ENCODE data around the gene CRLF1. TPM values are rescaled to one million over a fixed set of nuclear protein-coding genes. Genes with fewer than 3 reads are reported as not detected.

CRLF1 gene
- total and polyA plus RNA-seq, 2 of the 8 experiments (the other 6 are each of a cell fraction or from before 2014, with no cell fraction given): 7.2 to 10.3 TPM

DNA sequence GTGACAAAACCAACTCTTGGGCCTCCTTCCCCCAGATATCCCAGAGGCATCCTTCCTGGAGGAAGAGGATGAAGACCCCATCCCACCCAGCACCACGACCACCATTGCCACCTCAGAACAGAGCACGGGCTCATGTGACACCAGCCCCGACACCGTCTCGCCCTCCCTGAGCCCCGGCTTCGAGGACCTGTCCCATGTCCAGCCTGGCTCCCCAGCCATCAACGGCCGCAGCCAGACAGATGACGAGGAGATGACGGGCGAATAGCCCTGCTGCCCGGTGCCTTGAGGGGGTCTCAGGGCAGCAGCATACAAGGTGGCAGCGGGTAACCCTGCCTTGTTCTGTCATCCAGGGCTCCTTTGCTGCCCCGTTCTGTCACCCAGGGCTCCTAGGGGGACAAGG is 38.2 kb downstream of the CRLF1 start:
- no peak for DNase-seq (ENCODE audit: low read depth in 1 of 2, low spot score in 2 of 2)
- no peak overlapping the region for H3K14ac ChIP-seq (ENCODE audit: insufficient read length)
- H4K20me1 ChIP-seq (replicated peaks in 1 of 2; ENCODE audit: control insufficient read depth in 1 of 2, insufficient read depth in 2 of 2, low read length in 2 of 2): peaks cover 7 to 12% of the 10 kb centered on the region in 2 experiments
- 92% methylated on average over 15 of the region's 15 CpGs; no CpG with 5 or more reads in 1 of the 2 experiments for WGBS, 2 experiments (ENCODE audit: extremely low coverage in 1 of 2, insufficient coverage in 1 of 2, insufficient read length in 1 of 2, insufficient replicate concordance in 2 of 2, low coverage in 1 of 2, low lambda C conversion rate in 2 of 2, missing lambda C conversion rate in 1 of 2)
- no peak overlapping the region for H2AK5ac ChIP-seq (ENCODE audit: low read depth, low read length)
- ChIA-PET CTCF (ENCODE audit: partially characterized antibody) (interaction anchor here (1.3 kb wide), 1 partner anchor 98 kb away, joined by 6 read pairs; no protein-coding TSS in a partner anchor), POLR2A (ENCODE audit: partially characterized antibody) (interaction anchor here (1.1 to 2.5 kb wide), 5 partner anchors 9 to 21 kb away, joined by 3 to 11 read pairs (median 5); partner anchors contain the start of gene REX1BD)
- H3K56ac ChIP-seq (replicated peaks; ENCODE audit: insufficient read length, low read depth, low read length): no peak overlapping the region
- H2AFZ ChIP-seq (ENCODE audit: low read length): no peak overlapping the region
- peaks cover 17 to 53% (median 37%) of the 10 kb centered on the region in 4 experiments for H3K36me3 ChIP-seq (ENCODE audit: control insufficient read depth in 2 of 4, insufficient read depth in 4 of 4, low read length in 3 of 4)
- no peak for FAIRE-seq
- H3K4ac ChIP-seq (replicated peaks; ENCODE audit: insufficient read length, low read depth, low read length): no peak overlapping the region
- no peak overlapping the region for H3K27ac ChIP-seq (ENCODE audit: low read depth, low read length)
- H2BK5ac ChIP-seq (ENCODE audit: low read depth, low read length): no peak overlapping the region
- H4K8ac ChIP-seq (ENCODE audit: extremely low read depth, insufficient read depth, low read length): no peak overlapping the region
- H3K23me2 ChIP-seq (ENCODE audit: low read depth, low read length): peaks cover 10% of the 10 kb centered on the region
- H3K79me2 ChIP-seq (ENCODE audit: control insufficient read depth in 1 of 2, insufficient read depth in 2 of 2, low read length in 2 of 2): peaks cover 12 to 16% of the 10 kb centered on the region in 2 experiments
- no peak overlapping the region for H2BK12ac ChIP-seq (ENCODE audit: low read depth, low read length)
- no peak overlapping the region for H2BK20ac ChIP-seq (ENCODE audit: low read length)
- H3K4me3 ChIP-seq (ENCODE audit: extremely low read depth in 1 of 4, insufficient read depth in 2 of 4, low read depth in 3 of 4, low read length in 4 of 4): no peak overlapping the region
- H3K27me3 ChIP-seq (replicated peaks in 1 of 4; ENCODE audit: control insufficient read depth in 3 of 4, extremely low read depth in 1 of 4, insufficient read depth in 3 of 4, low read length in 3 of 4): no peaks in the 10 kb centered on the region
- no peaks in the 10 kb centered on the region for H3K9me3 ChIP-seq (ENCODE audit: insufficient read depth in 2 of 2, low read depth in 1 of 2, low read length in 1 of 2)
- no peak overlapping the region for H3K9ac ChIP-seq (replicated peaks in 1 of 4; ENCODE audit: extremely low read depth in 1 of 4, low read depth in 3 of 4, low read length in 3 of 4)
- H4K5ac ChIP-seq (ENCODE audit: insufficient read length, low read depth, low read length): no peak overlapping the region
- peaks cover 9% of the 10 kb centered on the region for H3K79me1 ChIP-seq (ENCODE audit: low read depth, low read length)
- H3K23ac ChIP-seq (ENCODE audit: insufficient read length): no peak overlapping the region
- H3K4me1 ChIP-seq (replicated peaks in 1 of 4; ENCODE audit: control insufficient read depth in 3 of 4, insufficient read depth in 4 of 4, low read length in 3 of 4): peaks cover 0 to 9% (median 5%) of the 10 kb centered on the region in 4 experiments; a peak in 6 of 7 replicates
- no peak overlapping the region for H2BK15ac ChIP-seq (ENCODE audit: low read length)
- H2BK120ac ChIP-seq (replicated peaks; ENCODE audit: low read depth, low read length): no peak overlapping the region
- H4K91ac ChIP-seq (replicated peaks; ENCODE audit: insufficient read length, low read length): no peak overlapping the region
- no peak overlapping the region for H3K18ac ChIP-seq (ENCODE audit: extremely low read depth, low read length)
- H3K4me2 ChIP-seq (ENCODE audit: insufficient read depth in 1 of 2, low read depth in 2 of 2, low read length in 2 of 2): no peak overlapping the region
- TF ChIP-seq RFX5 (IDR thresholded peaks at IDR 0.05; ENCODE audit: borderline replicate concordance, low read depth, low read length): no peak

Data from H1 (cell line).